Skeletal muscle satellite cell (primary cell): ENCODE data around the gene SERPINA10.

Source experiments
- H3K27me3 ChIP-seq: 2 replicates; pipeline ENCODE4 v1.7.0; 2013; ENCODE audit warnings: low read length; ENCODE audit not compliant: control insufficient read depth, insufficient read depth
- H3K36me3 ChIP-seq: 2 replicates; pipeline ENCODE4 v1.7.0; 2013; ENCODE audit warnings: mild to moderate bottlenecking, control low read depth, low read length; ENCODE audit not compliant: insufficient read depth
- H3K4me1 ChIP-seq: 2 replicates; pipeline ENCODE4 v1.7.0; 2013; ENCODE audit warnings: low read length; ENCODE audit not compliant: control insufficient read depth, insufficient read depth
- H3K4me2 ChIP-seq: 2 replicates; pipeline ENCODE4 v1.7.0; 2013; ENCODE audit warnings: mild to moderate bottlenecking, low read length
- H3K4me3 ChIP-seq: 2 replicates; pipeline ENCODE4 v1.7.0; 2013; ENCODE audit warnings: low read length
- H3K9ac ChIP-seq: 2 replicates; pipeline ENCODE4 v1.7.0; 2013; ENCODE audit warnings: mild to moderate bottlenecking, low read depth, low read length, moderate library complexity
- H3K9me3 ChIP-seq: replicated peaks from 2 replicates; pipeline ENCODE4 v1.7.0; 2013; ENCODE audit warnings: mild to moderate bottlenecking, control low read depth, low read length

SERPINA10 gene

GRCh38 chr14:94330432-94330831 lies 37.4 kb upstream of the SERPINA10 start:
- no peaks in the 10 kb centered on the region for H3K9me3 ChIP-seq
- no peak overlapping the region for H3K4me3 ChIP-seq
- no peak overlapping the region for H3K4me2 ChIP-seq
- H3K27me3 ChIP-seq: no peaks in the 10 kb centered on the region
- H3K4me1 ChIP-seq: no peaks in the 10 kb centered on the region
- H3K9ac ChIP-seq: no peak overlapping the region
- no peaks in the 10 kb centered on the region for H3K36me3 ChIP-seq

GRCh38 chr14:94329857-94330256 lies 36.8 kb upstream of the SERPINA10 start:
- Histone ChIP-seq H3K4me2 (no peak overlapping the region), H3K9ac (no peak overlapping the region), H3K4me1 (no peaks in the 10 kb centered on the region), H3K36me3 (no peaks in the 10 kb centered on the region), H3K9me3 (no peaks in the 10 kb centered on the region), H3K27me3 (no peaks in the 10 kb centered on the region), H3K4me3 (no peak overlapping the region)

- Histone ChIP-seq H3K9me3 (no peaks in the 10 kb centered on the region), H3K4me3 (no peak overlapping the region), H3K27me3 (no peaks in the 10 kb centered on the region)
These were observed 35.1 kb upstream of the SERPINA10 start for GRCh38 chr14:94328196-94328595.

GRCh38 chr14:94322648-94323570 lies 29.8 kb upstream of the SERPINA10 start, which contains the start of gene SERPINA6:
Gene SERPINA6, minus strand, starts transcription at chr14:94323336. Its CDS starts 8,688 bp downstream, at chr14:94314648.
- Histone ChIP-seq H3K9ac (no peak within 1 kb of the TSS), H3K4me3 (peak within 1 kb of the TSS; percentile 0), H3K4me2 (peak within 1 kb of the TSS; percentile 58), H3K36me3 (no peaks in the 10 kb centered on the region), H3K27me3 (no peaks in the 10 kb centered on the region), H3K9me3 (no peaks in the 10 kb centered on the region), H3K4me1 (peaks cover 13% of the 10 kb centered on the region)

More at GRCh38 chr14:94328196-94328595, 35.1 kb upstream of the SERPINA10 start:
- Histone ChIP-seq H3K9ac (no peak overlapping the region), H3K36me3 (no peaks in the 10 kb centered on the region), H3K4me1 (peaks cover 5% of the 10 kb centered on the region), H3K4me2 (no peak overlapping the region)

GRCh38 chr14:94321421-94322271 lies 28.6 kb upstream of the SERPINA10 start:
- H3K27me3 ChIP-seq: no peaks in the 10 kb centered on the region
- no peak overlapping the region for H3K9ac ChIP-seq
- peaks cover 13% of the 10 kb centered on the region for H3K4me1 ChIP-seq
- no peaks in the 10 kb centered on the region for H3K36me3 ChIP-seq
- H3K4me3 ChIP-seq: no peak overlapping the region
- no peak overlapping the region for H3K4me2 ChIP-seq
- no peaks in the 10 kb centered on the region for H3K9me3 ChIP-seq

GRCh38 chr14:94320243-94320642 lies 27.2 kb upstream of the SERPINA10 start:
- H3K27me3 ChIP-seq: no peaks in the 10 kb centered on the region
- no peak overlapping the region for H3K4me3 ChIP-seq
- H3K9ac ChIP-seq: no peak overlapping the region
- no peaks in the 10 kb centered on the region for H3K36me3 ChIP-seq
- H3K4me1 ChIP-seq: peaks cover 13% of the 10 kb centered on the region
- H3K4me2 ChIP-seq: no peak overlapping the region
- no peaks in the 10 kb centered on the region for H3K9me3 ChIP-seq

GRCh38 chr14:94317259-94317658 lies 24.2 kb upstream of the SERPINA10 start:
- no peaks in the 10 kb centered on the region for H3K36me3 ChIP-seq
- H3K4me2 ChIP-seq: no peak overlapping the region
- no peak overlapping the region for H3K4me3 ChIP-seq
- no peaks in the 10 kb centered on the region for H3K27me3 ChIP-seq
- H3K9ac ChIP-seq: no peak overlapping the region
- H3K4me1 ChIP-seq: peaks cover 4% of the 10 kb centered on the region
- H3K9me3 ChIP-seq: no peaks in the 10 kb centered on the region

- Histone ChIP-seq H3K9me3 (no peaks in the 10 kb centered on the region), H3K4me2 (no peak overlapping the region), H3K4me3 (no peak overlapping the region)
These were observed 23.6 kb upstream of the SERPINA10 start for GRCh38 chr14:94316692-94317091.

GRCh38 chr14:94314890-94315289 lies 21.8 kb upstream of the SERPINA10 start:
- H3K27me3 ChIP-seq: no peaks in the 10 kb centered on the region
- no peak overlapping the region for H3K9ac ChIP-seq
- H3K36me3 ChIP-seq: no peaks in the 10 kb centered on the region
- no peak overlapping the region for H3K4me2 ChIP-seq
- peaks cover 4% of the 10 kb centered on the region for H3K4me1 ChIP-seq
- H3K9me3 ChIP-seq: no peaks in the 10 kb centered on the region
- no peak overlapping the region for H3K4me3 ChIP-seq

More at GRCh38 chr14:94316692-94317091, 23.6 kb upstream of the SERPINA10 start:
- Histone ChIP-seq H3K4me1 (peaks cover 4% of the 10 kb centered on the region), H3K27me3 (no peaks in the 10 kb centered on the region), H3K36me3 (no peaks in the 10 kb centered on the region), H3K9ac (no peak overlapping the region)

GRCh38 chr14:94313991-94314655 lies 21.1 kb upstream of the SERPINA10 start:
- Histone ChIP-seq H3K4me1 (peaks cover 4% of the 10 kb centered on the region), H3K9me3 (no peaks in the 10 kb centered on the region), H3K9ac (no peak overlapping the region), H3K36me3 (no peaks in the 10 kb centered on the region), H3K4me3 (no peak overlapping the region), H3K4me2 (no peak overlapping the region), H3K27me3 (no peaks in the 10 kb centered on the region)
